Hematopoietic multipotent progenitor cell treated with erythropoietin and hydrocortisone succinate and interleukin-3 and kit ligand, for 15 days (in vitro differentiated cells): Measurements from ENCODE around the gene TTLL8.

Source experiments
- DNase-seq: peaks from one replicate; pipeline ENCODE4 v3.0.0-alpha.2; 2015; ENCODE audit warnings: low spot score

TTLL8 gene

GRCh38 chr22:50040717-50041116 lies 17.4 kb downstream of the TTLL8 start:
- DNase-seq = no peak

- no peak for DNase-seq
These were observed 18.2 kb downstream of the TTLL8 start for GRCh38 chr22:50039669-50040443.

GRCh38 chr22:50035976-50036724 lies 21.9 kb downstream of the TTLL8 start:
- DNase-seq = no peak

GRCh38 chr22:50035131-50035881 lies 22.8 kb downstream of the TTLL8 start:
- no peak for DNase-seq

- DNase-seq = no peak
These were observed 23.7 kb downstream of the TTLL8 start for GRCh38 chr22:50034126-50035081.

- no peak for DNase-seq
These were observed 25.0 kb downstream of the TTLL8 start for GRCh38 chr22:50032941-50033601.

GRCh38 chr22:50032109-50032871 lies 25.8 kb downstream of the TTLL8 start:
- no peak for DNase-seq

GRCh38 chr22:50031189-50032091 lies 26.7 kb downstream of the TTLL8 start:
- no peak for DNase-seq

GRCh38 chr22:50030297-50031188 lies 27.6 kb downstream of the TTLL8 start:
- DNase-seq = peak; percentile 54

- no peak for DNase-seq
These were observed 30.2 kb downstream of the TTLL8 start for GRCh38 chr22:50027639-50028537.

GRCh38 chr22:50025993-50026392 lies 32.1 kb downstream of the TTLL8 start:
- DNase-seq = no peak

- no peak for DNase-seq
These were observed 35.8 kb downstream of the TTLL8 start for GRCh38 chr22:50022171-50022819.

- DNase-seq = no peak
These were observed 37.5 kb downstream of the TTLL8 start for GRCh38 chr22:50020606-50021005.

GRCh38 chr22:50019316-50019715 lies 38.8 kb downstream of the TTLL8 start:
- DNase-seq = no peak

GRCh38 chr22:50018608-50019285 lies 39.4 kb downstream of the TTLL8 start:
- DNase-seq = no peak

GRCh38 chr22:50017701-50018224 lies 40.3 kb downstream of the TTLL8 start:
- no peak for DNase-seq
